Measurements from ENCODE around the gene ASB13.
"Not testable (repeated sequence)": the region's sequence is repeated elsewhere in the genome, so short reads cannot be mapped to it uniquely, and the experiment has no call there.

ASB13 gene

GRCh38 chr10:5603848-5604170 is 62.6 kb downstream of the ASB13 start:
- DNase-seq: no peak

GRCh38 chr10:5603091-5603847 is 63.1 kb downstream of the ASB13 start:
- no peak for DNase-seq

GRCh38 chr10:5601826-5602495 is 64.4 kb downstream of the ASB13 start:
- DNase-seq: no peak

GRCh38 chr10:5600908-5601307 is 65.5 kb downstream of the ASB13 start:
- no peak for DNase-seq

- no peak for DNase-seq
These were observed 66.5 kb downstream of the ASB13 start for GRCh38 chr10:5599613-5600520.

GRCh38 chr10:5598085-5598690 is 68.2 kb downstream of the ASB13 start:
- no peak for DNase-seq

GRCh38 chr10:5596611-5597341 is 69.6 kb downstream of the ASB13 start:
- DNase-seq: no peak

GRCh38 chr10:5595994-5596471 is 70.4 kb downstream of the ASB13 start:
- no peak for DNase-seq

GRCh38 chr10:5595591-5595990 is 70.8 kb downstream of the ASB13 start:
- DNase-seq: no peak

- no peak for DNase-seq
These were observed 71.3 kb downstream of the ASB13 start for GRCh38 chr10:5595095-5595494.

- no peak for DNase-seq
These were observed 71.9 kb downstream of the ASB13 start for GRCh38 chr10:5594271-5595049.

GRCh38 chr10:5593347-5593746 is 73.0 kb downstream of the ASB13 start:
- not testable (repeated sequence) for DNase-seq

- DNase-seq: no peak
These were observed 74.3 kb downstream of the ASB13 start for GRCh38 chr10:5592070-5592469.

- no peak for DNase-seq
These were observed 75.0 kb downstream of the ASB13 start for GRCh38 chr10:5591336-5591824.

- no peak for DNase-seq
These were observed 75.6 kb downstream of the ASB13 start for GRCh38 chr10:5590816-5591215.

GRCh38 chr10:5589661-5590511 is 76.5 kb downstream of the ASB13 start:
- no peak for DNase-seq

- DNase-seq: no peak
These were observed 77.3 kb downstream of the ASB13 start for GRCh38 chr10:5589011-5589660.
